Neural cell (in vitro differentiated cells): ENCODE measurements around the gene PTPRT. TPM values are rescaled to one million over a fixed set of nuclear protein-coding genes. Genes with fewer than 3 reads are reported as not detected.

ENCODE experiments used
- H2AFZ ChIP-seq: fragments of 200-600, 300-800 bp; sonication (generic), shearing (Covaris generic); 2 replicates; pipeline ENCODE4 v1.6.0; 2014; ENCODE audit warnings: low read depth, mild to moderate bottlenecking, antibody characterized with exemption, low read length, moderate library complexity
- H3F3A ChIP-seq: fragments of 200-600 bp; shearing (Covaris generic); 2 replicates; pipeline ENCODE4 v1.6.1; 2016; ENCODE audit warnings: mild to moderate bottlenecking, moderate library complexity, mixed read lengths, antibody characterized with exemption, low read length; ENCODE audit not compliant: insufficient read depth, poor library complexity, severe bottlenecking
- H3K27ac ChIP-seq: fragments of 200-600, 300-800 bp; sonication (generic), shearing (Covaris generic); 2 replicates; pipeline ENCODE4 v1.5.1; 2014; ENCODE audit warnings: mild to moderate bottlenecking, low read length, moderate library complexity
- H3K27me3 ChIP-seq: fragments of 300-800, 200-600 bp; sonication (generic), shearing (Covaris generic); 2 replicates; pipeline ENCODE4 v1.6.0; 2014; ENCODE audit warnings: mild to moderate bottlenecking, low read depth, low read length, moderate library complexity; ENCODE audit not compliant: insufficient read depth
- H3K36me3 ChIP-seq: fragments of 300-800, 200-600 bp; sonication (generic), shearing (Covaris generic); 2 replicates; pipeline ENCODE4 v1.5.1; 2014; ENCODE audit warnings: mild to moderate bottlenecking, antibody characterized with exemption, low read length, moderate library complexity; ENCODE audit not compliant: insufficient read depth
- H3K4me2 ChIP-seq: fragments of 300-800, 200-600 bp; sonication (generic), shearing (Covaris generic); 2 replicates; pipeline ENCODE4 v1.6.0; 2014; ENCODE audit warnings: mild to moderate bottlenecking, low read length
- H3K4me3 ChIP-seq: fragments of 300-800, 200-600 bp; sonication (generic), shearing (Covaris generic); 2 replicates; pipeline ENCODE4 v1.5.1; 2014; ENCODE audit warnings: mild to moderate bottlenecking, low read length, moderate library complexity
- H3K79me2 ChIP-seq: fragments of 200-600 bp; shearing (Covaris generic); replicated peaks from 2 replicates; pipeline ENCODE4 v1.6.0; 2014; ENCODE audit warnings: mild to moderate bottlenecking, low read length, moderate library complexity; ENCODE audit not compliant: insufficient read depth
- H3K9ac ChIP-seq: fragments of 300-800, 200-600 bp; sonication (generic), shearing (Covaris generic); 2 replicates; pipeline ENCODE4 v1.6.1; 2016; ENCODE audit warnings: mild to moderate bottlenecking, low read length, mixed read lengths
- H3K9me2 ChIP-seq: fragments of 200-600 bp; shearing (Covaris generic); 2 replicates; pipeline ENCODE4 v1.6.1; 2016; ENCODE audit warnings: mild to moderate bottlenecking, low read length, mixed read lengths; ENCODE audit not compliant: insufficient read depth
- H3K9me3 ChIP-seq: fragments of 200-600, 300-800 bp; sonication (generic), shearing (Covaris generic); 2 replicates; pipeline ENCODE4 v1.6.1; 2016; ENCODE audit warnings: mild to moderate bottlenecking, mixed run types, low read length, moderate library complexity, mixed read lengths
- H4K20me1 ChIP-seq: fragments of 200-600 bp; shearing (Covaris generic); 2 replicates; pipeline ENCODE4 v1.6.1; 2016; ENCODE audit warnings: mild to moderate bottlenecking, mixed run types; ENCODE audit not compliant: insufficient read depth
- EP300 ChIP-seq: fragments of 450-650 bp; conservative IDR thresholded peaks from 2 replicates; pipeline ENCODE4 v1.6.1; 2014; ENCODE audit warnings: antibody characterized with exemption, mild to moderate bottlenecking, moderate library complexity; ENCODE audit not compliant: poor library complexity, severe bottlenecking
- EZH2 ChIP-seq: fragments of 200-600, 300-800 bp; shearing (Covaris generic), sonication (generic); IDR thresholded peaks from 2 replicates; pipeline ENCODE4 v1.6.1; 2014; ENCODE audit warnings: antibody characterized with exemption, low read length, borderline replicate concordance, mild to moderate bottlenecking; ENCODE audit not compliant: insufficient read depth, poor library complexity, severe bottlenecking
- MXI1 ChIP-seq: fragments of 450-650 bp; conservative IDR thresholded peaks from 2 replicates; pipeline ENCODE4 v1.6.1; 2014; ENCODE audit warnings: antibody characterized with exemption, mild to moderate bottlenecking; ENCODE audit not compliant: poor library complexity, severe bottlenecking
- POLR2AphosphoS5 ChIP-seq: IDR thresholded peaks from 2 replicates; pipeline ENCODE4 v1.6.1; 2012
- RAD21 ChIP-seq: fragments of 450-650 bp; conservative IDR thresholded peaks from 2 replicates; pipeline ENCODE4 v1.6.1; 2014; ENCODE audit warnings: antibody characterized with exemption, mild to moderate bottlenecking, moderate library complexity
- SMC3 ChIP-seq: fragments of 450-650 bp; conservative IDR thresholded peaks from 2 replicates; pipeline ENCODE4 v1.6.1; 2014; ENCODE audit warnings: antibody characterized with exemption, mild to moderate bottlenecking, moderate library complexity; ENCODE audit not compliant: poor library complexity
- TAF1 ChIP-seq: IDR thresholded peaks from 2 replicates; pipeline ENCODE4 v1.6.1; 2012; ENCODE audit warnings: low read depth
- polyA plus RNA-seq: library from polyadenylated mRNA; depleted of rRNA; stranded (reverse); fragments of >200 nt; gene quantifications from 2 replicates; pipeline ENCODE4 v1.2.3, GENCODE V29; 2014
- TF ChIP-seq, protein P1 (sequence below): fragments of 450-650 bp; IDR thresholded peaks from 2 replicates; pipeline ENCODE4 v1.5.1; 2014; ENCODE audit warnings: antibody characterized with exemption, mild to moderate bottlenecking, moderate library complexity; ENCODE audit not compliant: poor library complexity, severe bottlenecking
- TF ChIP-seq, protein P2 (sequence below): IDR thresholded peaks from 2 replicates; pipeline ENCODE4 v1.6.1; 2012; ENCODE audit warnings: borderline replicate concordance

Gene PTPRT
- polyA plus RNA-seq, 1 donor from 2014 or later: 9.2 TPM

DNA sequence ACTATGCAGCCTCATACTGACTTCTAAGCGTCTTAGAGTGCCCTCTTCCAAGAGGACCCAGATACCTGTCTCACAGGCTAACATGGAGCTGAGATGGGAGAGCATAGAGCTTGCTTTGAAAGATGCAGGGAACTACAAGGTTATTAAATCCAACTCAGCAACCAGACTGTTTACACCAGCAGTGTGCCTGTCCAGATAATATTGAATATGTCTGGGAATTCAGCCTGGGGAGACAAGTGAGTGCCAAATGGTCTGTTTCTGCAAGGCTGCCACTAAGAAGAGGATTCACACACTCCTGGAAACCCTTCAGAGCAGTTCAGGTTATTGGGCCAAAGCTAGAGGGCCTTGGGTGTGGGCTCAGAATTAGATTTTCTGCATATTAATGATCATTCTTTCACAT lies 547.8 kb downstream of the PTPRT start:
- Histone ChIP-seq H3K9ac (no peak overlapping the region), H2AFZ (no peak overlapping the region), H3F3A (no peaks in the 10 kb centered on the region), H3K9me3 (no peaks in the 10 kb centered on the region), H3K36me3 (no peaks in the 10 kb centered on the region), H3K27ac (no peak overlapping the region), H3K4me2 (no peak overlapping the region), H3K27me3 (no peaks in the 10 kb centered on the region), H3K4me3 (no peak overlapping the region), H3K79me2 (no peaks in the 10 kb centered on the region), H3K9me2 (no peaks in the 10 kb centered on the region), H4K20me1 (no peaks in the 10 kb centered on the region)
- TF ChIP-seq EZH2: no peak
- TF ChIP-seq EP300: no peak

DNA sequence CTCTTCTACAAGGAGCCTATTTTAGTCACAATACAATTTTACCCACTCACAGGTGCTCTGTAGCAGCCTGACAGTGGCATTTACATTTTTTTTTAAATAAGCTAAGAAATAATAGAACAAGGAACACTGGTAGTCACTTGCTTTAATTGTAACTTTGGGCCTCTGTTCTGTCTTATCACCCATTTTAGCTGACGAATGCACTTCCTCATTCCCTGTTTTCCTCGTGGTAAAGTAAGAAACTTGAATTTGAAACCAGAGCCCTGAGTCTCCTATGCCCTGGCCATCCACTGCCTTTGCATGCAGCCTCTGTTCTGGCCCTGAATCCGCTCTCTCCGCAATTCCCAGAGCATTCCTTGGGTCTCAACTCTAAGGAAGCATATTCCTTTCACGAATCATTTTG lies 550.6 kb downstream of the PTPRT start:
- Histone ChIP-seq H3K9me3 (no peaks in the 10 kb centered on the region), H3K9ac (no peak overlapping the region), H2AFZ (no peak overlapping the region), H3K27ac (no peak overlapping the region), H3F3A (no peaks in the 10 kb centered on the region), H3K4me2 (no peak overlapping the region), H3K36me3 (no peaks in the 10 kb centered on the region), H3K4me3 (no peak overlapping the region), H3K79me2 (no peaks in the 10 kb centered on the region), H3K9me2 (no peaks in the 10 kb centered on the region), H3K27me3 (no peaks in the 10 kb centered on the region), H4K20me1 (no peaks in the 10 kb centered on the region)
- TF ChIP-seq, protein P1, sequence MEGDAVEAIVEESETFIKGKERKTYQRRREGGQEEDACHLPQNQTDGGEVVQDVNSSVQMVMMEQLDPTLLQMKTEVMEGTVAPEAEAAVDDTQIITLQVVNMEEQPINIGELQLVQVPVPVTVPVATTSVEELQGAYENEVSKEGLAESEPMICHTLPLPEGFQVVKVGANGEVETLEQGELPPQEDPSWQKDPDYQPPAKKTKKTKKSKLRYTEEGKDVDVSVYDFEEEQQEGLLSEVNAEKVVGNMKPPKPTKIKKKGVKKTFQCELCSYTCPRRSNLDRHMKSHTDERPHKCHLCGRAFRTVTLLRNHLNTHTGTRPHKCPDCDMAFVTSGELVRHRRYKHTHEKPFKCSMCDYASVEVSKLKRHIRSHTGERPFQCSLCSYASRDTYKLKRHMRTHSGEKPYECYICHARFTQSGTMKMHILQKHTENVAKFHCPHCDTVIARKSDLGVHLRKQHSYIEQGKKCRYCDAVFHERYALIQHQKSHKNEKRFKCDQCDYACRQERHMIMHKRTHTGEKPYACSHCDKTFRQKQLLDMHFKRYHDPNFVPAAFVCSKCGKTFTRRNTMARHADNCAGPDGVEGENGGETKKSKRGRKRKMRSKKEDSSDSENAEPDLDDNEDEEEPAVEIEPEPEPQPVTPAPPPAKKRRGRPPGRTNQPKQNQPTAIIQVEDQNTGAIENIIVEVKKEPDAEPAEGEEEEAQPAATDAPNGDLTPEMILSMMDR: no peak
- no peak for TF ChIP-seq MXI1
- TF ChIP-seq RAD21: no peak
- no peak for TF ChIP-seq EP300
- TF ChIP-seq EZH2: no peak
- no peak for TF ChIP-seq SMC3
- TF ChIP-seq POLR2AphosphoS5: no peak
- TF ChIP-seq, protein P2, sequence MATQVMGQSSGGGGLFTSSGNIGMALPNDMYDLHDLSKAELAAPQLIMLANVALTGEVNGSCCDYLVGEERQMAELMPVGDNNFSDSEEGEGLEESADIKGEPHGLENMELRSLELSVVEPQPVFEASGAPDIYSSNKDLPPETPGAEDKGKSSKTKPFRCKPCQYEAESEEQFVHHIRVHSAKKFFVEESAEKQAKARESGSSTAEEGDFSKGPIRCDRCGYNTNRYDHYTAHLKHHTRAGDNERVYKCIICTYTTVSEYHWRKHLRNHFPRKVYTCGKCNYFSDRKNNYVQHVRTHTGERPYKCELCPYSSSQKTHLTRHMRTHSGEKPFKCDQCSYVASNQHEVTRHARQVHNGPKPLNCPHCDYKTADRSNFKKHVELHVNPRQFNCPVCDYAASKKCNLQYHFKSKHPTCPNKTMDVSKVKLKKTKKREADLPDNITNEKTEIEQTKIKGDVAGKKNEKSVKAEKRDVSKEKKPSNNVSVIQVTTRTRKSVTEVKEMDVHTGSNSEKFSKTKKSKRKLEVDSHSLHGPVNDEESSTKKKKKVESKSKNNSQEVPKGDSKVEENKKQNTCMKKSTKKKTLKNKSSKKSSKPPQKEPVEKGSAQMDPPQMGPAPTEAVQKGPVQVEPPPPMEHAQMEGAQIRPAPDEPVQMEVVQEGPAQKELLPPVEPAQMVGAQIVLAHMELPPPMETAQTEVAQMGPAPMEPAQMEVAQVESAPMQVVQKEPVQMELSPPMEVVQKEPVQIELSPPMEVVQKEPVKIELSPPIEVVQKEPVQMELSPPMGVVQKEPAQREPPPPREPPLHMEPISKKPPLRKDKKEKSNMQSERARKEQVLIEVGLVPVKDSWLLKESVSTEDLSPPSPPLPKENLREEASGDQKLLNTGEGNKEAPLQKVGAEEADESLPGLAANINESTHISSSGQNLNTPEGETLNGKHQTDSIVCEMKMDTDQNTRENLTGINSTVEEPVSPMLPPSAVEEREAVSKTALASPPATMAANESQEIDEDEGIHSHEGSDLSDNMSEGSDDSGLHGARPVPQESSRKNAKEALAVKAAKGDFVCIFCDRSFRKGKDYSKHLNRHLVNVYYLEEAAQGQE: no peak
- no peak for TF ChIP-seq TAF1
